Cerebellar nuclear complex (tissue), 1 donor: ENCODE data around the gene TTC9C.
A peak's percentile ranks its signal among the peaks of the same experiment; 100 is the strongest.
"Not testable (repeated sequence)": the region's sequence is repeated elsewhere in the genome, so short reads cannot be mapped to it uniquely, and the experiment has no call there.

Experiments used
- DNase-seq, 2 experiments: peaks; one replicate each; lab custom pipeline; 2025; lab: John Stamatoyannopoulos, UW

Gene TTC9C

GRCh38 chr11:62752177-62752785 is 24.0 kb downstream of the TTC9C start:
- DNase-seq = no peak

- no peak for DNase-seq
Observed at GRCh38 chr11:62752994-62753735, 24.9 kb downstream of the TTC9C start.

- DNase-seq = peak; percentile 99 to 100
Observed at GRCh38 chr11:62753736-62754603, 25.7 kb downstream of the TTC9C start, which contains the start of gene ZBTB3. TSS of gene ZBTB3 (minus strand) at chr11:62754160. CDS start at chr11:62753664, 496 bp downstream.

GRCh38 chr11:62755086-62755615 is 26.9 kb downstream of the TTC9C start:
- no peak for DNase-seq

GRCh38 chr11:62757846-62758788 is 29.8 kb downstream of the TTC9C start:
- DNase-seq = no peak

GRCh38 chr11:62760867-62761227 is 32.6 kb downstream of the TTC9C start:
- DNase-seq = not testable (repeated sequence)

GRCh38 chr11:62770778-62771143 is 42.5 kb downstream of the TTC9C start:
- DNase-seq = peak in 1 of 2 experiments; percentile 38

- DNase-seq = peak; percentile 80 to 98
Observed at GRCh38 chr11:62771144-62772021, 43.1 kb downstream of the TTC9C start, which contains the start of gene TAF6L. TSS of gene TAF6L (plus strand) at chr11:62771396. CDS start at chr11:62775784, 4,388 bp downstream.

- DNase-seq = no peak
Observed at GRCh38 chr11:62774407-62774806, 46.1 kb downstream of the TTC9C start.

- no peak for DNase-seq
Observed at GRCh38 chr11:62775646-62776045, 47.4 kb downstream of the TTC9C start.

GRCh38 chr11:62777389-62777788 is 49.1 kb downstream of the TTC9C start:
- DNase-seq = no peak

GRCh38 chr11:62778441-62778840 is 50.2 kb downstream of the TTC9C start:
- no peak for DNase-seq

- no peak for DNase-seq
Observed at GRCh38 chr11:62782753-62783152, 54.5 kb downstream of the TTC9C start.

- DNase-seq = peak in 1 of 2 experiments; percentile 8
Observed at GRCh38 chr11:62786318-62787004, 58.2 kb downstream of the TTC9C start.

- DNase-seq = peak; percentile 49 to 75
Observed at GRCh38 chr11:62787005-62787759, 58.9 kb downstream of the TTC9C start, which contains the start of gene TMEM179B. TSS of gene TMEM179B (plus strand) at chr11:62787402. CDS start at chr11:62787432, 30 bp downstream.
